HEK293T (cell line): ENCODE measurements around the gene TEX11.
"Not testable (repeated sequence)": the region's sequence is repeated elsewhere in the genome, so short reads cannot be mapped to it uniquely, and the experiment has no call there.

Experiments
- FOXK2 ChIP-seq: fragments of 450-650 bp; IDR thresholded peaks from 2 replicates; pipeline ENCODE4 v1.6.1; 2016; ENCODE audit warnings: mild to moderate bottlenecking
- HDGF ChIP-seq: fragments of 450-650 bp; IDR thresholded peaks from 2 replicates; pipeline ENCODE4 v1.6.1; 2017; ENCODE audit warnings: antibody characterized with exemption, borderline replicate concordance
- SP1 ChIP-seq: fragments of 450-650 bp; IDR thresholded peaks from 2 replicates; pipeline ENCODE4 v1.6.1; 2017
- SUZ12 ChIP-seq: fragments of 450-650 bp; IDR thresholded peaks from 2 replicates; pipeline ENCODE4 v1.6.1; 2016; ENCODE audit warnings: mild to moderate bottlenecking

GRCh38 chrX:70733774-70734173 is 174.7 kb downstream of the TEX11 start:
- TF ChIP-seq SP1, SUZ12, FOXK2, HDGF: not testable (repeated sequence)
